HUDEP-2 (cell line): Measurements from ENCODE around the gene DNMT3B.

Experiments used
- DNase-seq, 76 experiments: peaks; one replicate each; lab custom pipeline; 2025; ENCODE audit not compliant: unreplicated experiment in 76 of 76; lab: John Stamatoyannopoulos, UW

Gene DNMT3B

DNA sequence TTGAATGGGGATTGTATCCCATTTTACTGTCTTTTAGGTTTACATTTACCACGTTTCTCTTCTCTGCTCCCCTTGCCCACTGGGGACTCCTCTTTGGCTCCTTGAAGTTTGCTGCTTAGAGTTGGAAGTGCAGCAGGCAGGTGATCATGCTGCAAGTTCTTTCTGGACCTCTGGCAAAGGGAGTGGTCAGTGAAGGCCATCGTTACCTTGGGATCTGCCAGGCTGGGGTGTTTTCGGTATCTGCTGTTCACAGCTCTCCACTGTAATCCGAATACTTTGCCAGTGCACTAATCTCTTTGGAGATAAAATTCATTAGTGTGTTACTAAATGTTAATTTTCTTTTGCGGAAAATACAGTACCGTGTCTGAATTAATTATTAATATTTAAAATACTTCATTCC is 87.4 kb downstream of the DNMT3B start:
- no peak for DNase-seq

- no peak for DNase-seq
Measured at GRCh38 chr20:32855387-32855786, 93.2 kb downstream of the DNMT3B start.

GRCh38 chr20:32858189-32858588 is 96.0 kb downstream of the DNMT3B start:
- no peak for DNase-seq
